AG04449 (cell line): ENCODE data around the gene IRAK1BP1.
"Not testable (repeated sequence)": the region's sequence is repeated elsewhere in the genome, so short reads cannot be mapped to it uniquely, and the experiment has no call there.

Experiments
- CTCF ChIA-PET: fragments of 350-600 bp; formaldehyde crosslinking; extraction: SDS; loops from one replicate; lab custom pipeline; 2021; ENCODE audit warnings: antibody characterized with exemption; lab: Yijun Ruan, JAX
- POLR2A ChIA-PET: fragments of 400-600, 350-600 bp; formaldehyde crosslinking; extraction: SDS; loops from one replicate; lab custom pipeline; 2020; ENCODE audit warnings: antibody characterized with exemption, inconsistent platforms; lab: Yijun Ruan, JAX
- DNase-seq: peaks from one replicate; pipeline ENCODE4 v3.0.0-alpha.2; 2010; ENCODE audit warnings: low read depth, low spot score
- H3K4me3 ChIP-seq: 2 replicates; pipeline ENCODE4 v1.5.1; 2011; ENCODE audit warnings: low read depth, mild to moderate bottlenecking, control low read depth, low read length
- CTCF ChIP-seq: IDR thresholded peaks from one replicate; pipeline ENCODE4 v1.5.1; 2011; ENCODE audit warnings: mild to moderate bottlenecking, moderate library complexity, low read length, control low read depth, inconsistent platforms; ENCODE audit not compliant: insufficient read depth; ENCODE audit errors: missing control alignments

IRAK1BP1 gene

DNA sequence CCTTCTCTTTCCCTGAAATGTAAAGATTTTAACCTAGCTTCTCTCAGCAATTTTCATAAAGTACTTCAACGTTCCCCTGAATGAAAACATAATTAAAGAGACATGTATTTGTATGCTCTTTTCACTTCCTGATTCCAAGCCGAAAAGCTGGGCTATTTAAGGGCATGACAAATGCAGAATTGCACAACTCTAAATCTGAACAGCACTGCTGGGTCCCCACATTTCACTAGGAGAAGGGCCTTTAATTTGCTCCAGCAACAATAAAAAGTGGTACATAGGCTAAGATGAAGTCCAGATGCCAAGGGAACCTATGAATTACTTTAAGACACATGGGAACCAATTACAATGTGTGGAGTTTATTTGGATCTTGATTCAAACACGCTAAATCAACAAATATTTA, 42.0 kb downstream of the IRAK1BP1 start:
- ChIA-PET CTCF (interaction anchor here (0.8 kb wide), 1 partner anchor 11 kb away, joined by 3 read pairs; no protein-coding TSS in a partner anchor), POLR2A (no interaction called here)
- TF ChIP-seq CTCF: no peak
- no peak overlapping the region for H3K4me3 ChIP-seq
- peak; percentile 57 for DNase-seq

DNA sequence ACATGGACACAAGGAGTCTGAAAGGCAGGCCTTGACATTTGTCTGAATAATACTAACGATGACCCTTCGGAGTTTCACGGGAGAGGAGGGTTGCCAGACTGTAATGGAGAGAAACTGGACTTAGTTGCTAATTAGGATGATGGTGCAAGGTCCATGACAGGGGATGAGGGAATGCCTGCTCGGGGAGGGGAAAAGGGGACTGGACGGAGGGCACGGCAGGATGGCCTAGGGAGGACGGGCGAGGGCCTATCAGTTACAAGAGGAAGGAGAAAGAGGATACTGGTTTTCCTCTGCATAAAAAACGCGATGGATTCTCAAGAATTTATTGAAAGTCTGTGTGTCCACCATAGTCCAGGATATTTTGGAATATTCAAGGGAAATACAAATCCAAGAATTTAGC, 42.7 kb downstream of the IRAK1BP1 start:
- no peak for TF ChIP-seq CTCF
- ChIA-PET POLR2A (no interaction called here), CTCF (interaction anchor here (0.8 kb wide), 1 partner anchor 10 kb away, joined by 3 read pairs; no protein-coding TSS in a partner anchor)
- H3K4me3 ChIP-seq: no peak overlapping the region
- DNase-seq: no peak

DNA sequence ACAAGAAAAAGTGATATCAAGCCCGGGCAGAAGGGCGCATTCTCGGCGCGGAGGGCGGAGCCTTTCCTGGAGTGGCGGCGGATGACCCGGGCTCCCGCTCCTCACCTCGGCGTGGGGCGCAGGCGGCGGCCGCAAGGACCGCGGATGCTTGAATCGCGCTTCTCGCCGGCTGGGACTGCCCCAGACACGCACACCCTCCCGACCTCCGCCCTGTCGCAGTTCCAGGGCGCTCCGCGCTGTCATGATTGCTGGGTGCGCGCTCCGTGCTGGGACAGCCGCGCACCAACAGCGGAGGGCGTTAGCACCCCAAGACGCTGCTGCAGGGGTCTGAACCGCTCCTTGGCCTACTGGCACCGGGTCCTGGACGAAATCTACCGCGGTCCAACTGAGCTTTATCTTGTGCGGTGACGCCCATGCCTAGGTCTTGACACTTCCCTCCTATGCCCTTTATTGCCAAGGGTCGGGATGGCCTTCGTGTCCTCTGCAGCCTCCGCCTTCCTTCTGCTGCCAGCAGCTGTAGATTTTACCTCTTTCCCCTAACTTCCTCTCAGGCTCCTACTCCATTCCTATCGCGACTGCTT, 43.3 kb downstream of the IRAK1BP1 start:
- ChIA-PET CTCF (interaction anchor here (0.9 kb wide), 1 partner anchor 11 kb away, joined by 3 read pairs; no protein-coding TSS in a partner anchor), POLR2A (no interaction called here)
- DNase-seq: no peak
- TF ChIP-seq CTCF: no peak
- H3K4me3 ChIP-seq: peak overlapping the region; percentile 54

DNA sequence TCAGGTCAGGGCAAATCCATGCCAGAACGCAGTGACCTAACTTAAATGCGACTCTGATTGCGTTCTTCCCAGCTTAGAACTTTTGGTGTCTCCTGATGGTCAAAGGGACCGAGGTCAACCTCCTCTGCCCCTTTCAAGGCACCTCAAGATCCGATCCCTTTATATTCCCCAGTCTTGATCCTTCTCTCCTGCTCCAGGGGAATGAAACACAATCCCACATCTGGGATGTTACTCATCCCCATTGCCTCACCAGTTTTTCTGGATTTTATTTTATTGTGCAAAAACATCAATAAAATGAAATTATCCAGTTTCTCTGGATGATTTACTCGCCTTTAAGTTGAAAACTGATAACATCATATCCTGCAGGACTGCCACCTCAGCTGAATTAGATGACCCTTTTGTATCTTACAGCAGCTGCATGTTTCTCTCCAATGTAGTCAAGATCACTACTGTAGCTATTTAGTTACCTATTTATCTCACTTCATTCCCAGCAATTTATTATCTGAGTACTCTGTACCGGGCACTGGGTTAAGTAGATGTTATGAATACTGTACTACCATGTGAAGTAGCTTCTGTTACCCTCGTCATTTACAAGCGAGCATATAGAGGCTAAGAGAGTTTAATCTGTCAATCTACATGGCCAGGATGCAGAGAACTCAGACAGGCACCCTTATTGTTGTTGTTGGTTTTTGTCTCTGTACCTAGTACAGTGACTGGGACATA, 44.0 kb downstream of the IRAK1BP1 start:
- no peak for DNase-seq
- CTCF ChIA-PET: interaction anchor here (0.9 kb wide), 1 partner anchor 10 kb away, joined by 3 read pairs; no protein-coding TSS in a partner anchor
- H3K4me3 ChIP-seq: no peak overlapping the region
- POLR2A ChIA-PET: no interaction called here
- TF ChIP-seq CTCF: no peak

DNA sequence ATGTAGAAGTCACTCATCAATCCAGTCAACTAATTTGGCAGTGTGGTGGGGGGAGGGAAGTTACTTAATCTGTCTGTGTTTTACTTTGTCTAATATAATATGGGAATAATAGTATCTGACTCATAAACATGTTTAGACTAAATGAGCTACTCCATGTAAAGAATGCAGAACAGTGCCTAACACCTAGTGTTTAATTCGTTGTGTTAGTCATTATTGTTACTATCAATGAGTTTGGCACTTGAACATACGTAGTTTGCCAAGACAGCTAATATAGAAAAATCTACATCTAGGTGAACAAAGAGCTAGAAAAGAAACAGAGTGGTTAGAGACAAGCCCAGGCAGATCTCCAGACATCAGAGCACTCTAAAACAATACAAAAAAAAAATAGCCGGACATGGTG, 49.1 kb downstream of the IRAK1BP1 start:
- no peak for DNase-seq
- ChIA-PET POLR2A (no interaction called here), CTCF (no interaction called here)
- no peak overlapping the region for H3K4me3 ChIP-seq
- no peak for TF ChIP-seq CTCF

- TF ChIP-seq CTCF: no peak
- DNase-seq: no peak
- H3K4me3 ChIP-seq: no peak overlapping the region
- POLR2A ChIA-PET: no interaction called here
- CTCF ChIA-PET: no interaction called here
Measured at GRCh38 chr6:78917788-78918187, 50.4 kb downstream of the IRAK1BP1 start.

GRCh38 chr6:78921168-78921567, 53.8 kb downstream of the IRAK1BP1 start:
- H3K4me3 ChIP-seq, POLR2A ChIA-PET, DNase-seq: not testable (repeated sequence)
- CTCF ChIA-PET: interaction anchor here (0.8 kb wide), 1 partner anchor 10 kb away, joined by 3 read pairs; no protein-coding TSS in a partner anchor
